Stimulated activated CD8-positive, alpha-beta memory T cell treated with anti-CD3 and anti-CD28 coated beads, Interleukin-7, amount 100 ng/mL, for 1 hour (primary cell): Measurements from ENCODE around the gene DSE.

Experiments
- DNase-seq, 2 donors: peaks; one replicate each; pipeline ENCODE4 v3.0.0-alpha.2; 2020; ENCODE audit warnings: low read depth in 2 of 2

Gene DSE

DNA sequence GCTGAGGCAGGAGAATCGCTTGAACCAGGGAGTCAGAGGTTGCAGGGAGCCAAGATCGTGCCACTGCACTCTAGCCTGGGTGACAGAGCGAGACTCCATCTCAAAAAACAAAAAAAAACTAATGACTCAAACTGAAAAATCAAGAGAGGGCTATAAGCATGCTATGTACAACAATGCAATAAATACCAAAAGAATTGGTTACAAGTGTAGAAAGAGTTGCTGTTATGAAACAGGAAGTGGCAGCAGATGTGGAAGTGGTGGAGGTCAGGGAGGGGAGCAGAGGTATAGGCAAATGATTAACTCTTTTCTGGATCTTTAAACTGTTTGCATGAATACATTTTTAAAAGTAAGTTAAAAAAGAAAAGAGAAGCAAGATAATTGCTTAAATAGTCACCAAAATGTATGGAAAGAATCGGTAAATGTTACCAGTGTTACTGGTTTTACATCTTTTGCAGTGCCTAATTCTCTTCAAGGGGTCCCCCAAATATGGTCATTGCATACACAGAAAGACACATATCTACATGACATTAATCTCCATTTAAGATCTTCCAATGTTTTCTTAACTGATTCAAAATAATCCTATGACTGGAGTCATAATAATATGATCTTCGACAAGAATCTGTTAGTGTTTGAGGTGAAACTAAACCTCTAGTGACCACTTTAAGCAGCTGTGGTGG is 105.4 kb downstream of the DSE start:
- DNase-seq: no peak

DNA sequence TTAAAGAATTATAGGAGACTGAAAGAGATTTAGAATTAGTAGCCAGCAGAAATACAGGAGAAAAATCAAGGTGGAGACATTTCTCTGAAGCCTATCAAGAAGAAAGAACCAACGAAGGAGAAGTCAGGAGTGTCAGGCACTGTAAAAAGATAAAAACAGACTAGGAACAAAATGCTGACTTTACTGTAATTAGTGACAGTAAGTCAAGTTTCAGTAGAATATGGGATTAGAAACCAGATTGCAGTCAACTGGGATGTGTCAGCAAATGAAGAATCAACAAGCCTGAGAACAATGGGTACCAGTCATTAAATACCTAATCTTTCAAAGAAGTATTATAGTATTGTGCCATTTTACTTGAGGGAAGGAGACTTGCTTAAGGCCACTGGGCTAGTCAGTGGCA is 112.0 kb downstream of the DSE start:
- DNase-seq: no peak

DNA sequence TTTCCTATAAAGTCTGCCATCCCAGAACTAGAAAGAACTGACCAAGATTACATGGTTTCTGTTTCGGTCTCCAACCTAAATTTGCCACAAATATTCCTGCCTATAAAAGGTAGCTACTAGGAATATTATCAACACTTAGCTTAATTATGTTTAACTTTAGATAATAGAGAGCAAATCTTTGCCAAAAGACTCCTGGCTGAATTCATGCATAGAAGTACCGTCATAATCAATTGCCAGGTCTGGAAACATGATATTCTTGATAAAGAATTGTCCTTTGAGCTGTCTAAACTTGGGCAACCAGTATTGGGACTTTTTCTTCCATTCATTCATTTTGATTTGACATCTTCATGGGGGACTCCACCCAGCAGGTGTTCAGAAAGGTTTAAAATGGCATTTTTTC is 112.9 kb downstream of the DSE start:
- no peak for DNase-seq

- no peak for DNase-seq
Observed at GRCh38 chr6:116485559-116486184, 114.9 kb downstream of the DSE start.

DNA sequence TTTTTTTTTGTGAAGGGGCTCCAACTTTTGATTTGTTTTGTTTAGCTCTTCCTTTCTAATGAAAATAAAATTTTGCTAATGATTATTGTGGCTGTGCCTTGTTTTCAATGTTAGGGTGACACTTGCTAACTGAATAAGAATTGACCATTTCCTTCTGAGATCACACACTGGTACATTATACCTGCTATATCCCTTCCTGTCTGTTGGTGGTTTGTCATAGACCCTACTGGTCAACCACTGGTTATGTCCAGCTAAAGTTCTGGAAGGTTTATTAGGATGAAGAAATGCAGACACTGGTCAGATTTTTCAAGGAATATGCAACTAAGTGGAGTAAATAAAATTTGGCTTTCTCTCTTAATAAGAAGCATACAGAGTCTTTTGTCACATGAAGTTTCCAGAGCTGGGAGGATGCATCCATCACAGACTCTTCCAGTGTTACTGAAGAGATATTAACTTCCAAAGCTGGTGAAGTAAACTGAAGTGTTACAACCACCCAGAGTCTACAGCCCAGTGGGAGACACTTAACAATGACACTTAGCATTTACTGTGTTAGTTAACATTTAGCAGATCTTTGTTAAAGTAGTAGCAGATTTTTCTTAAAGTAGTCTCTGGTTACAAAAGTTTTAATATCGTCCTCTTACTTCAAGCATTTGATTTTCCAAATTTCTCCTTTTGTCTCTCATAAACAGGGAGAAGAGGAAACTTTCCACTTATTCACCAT is 121.0 kb downstream of the DSE start:
- no peak for DNase-seq

GRCh38 chr6:116492331-116493067 is 121.8 kb downstream of the DSE start:
- DNase-seq: no peak
